ENCODE results near the gene LRRC45. TPM values are rescaled to one million over a fixed set of nuclear protein-coding genes. Genes with fewer than 3 reads are reported as not detected.

LRRC45 gene
- total RNA-seq, 1 experiment from 2014 or later = 34.3 TPM

DNA sequence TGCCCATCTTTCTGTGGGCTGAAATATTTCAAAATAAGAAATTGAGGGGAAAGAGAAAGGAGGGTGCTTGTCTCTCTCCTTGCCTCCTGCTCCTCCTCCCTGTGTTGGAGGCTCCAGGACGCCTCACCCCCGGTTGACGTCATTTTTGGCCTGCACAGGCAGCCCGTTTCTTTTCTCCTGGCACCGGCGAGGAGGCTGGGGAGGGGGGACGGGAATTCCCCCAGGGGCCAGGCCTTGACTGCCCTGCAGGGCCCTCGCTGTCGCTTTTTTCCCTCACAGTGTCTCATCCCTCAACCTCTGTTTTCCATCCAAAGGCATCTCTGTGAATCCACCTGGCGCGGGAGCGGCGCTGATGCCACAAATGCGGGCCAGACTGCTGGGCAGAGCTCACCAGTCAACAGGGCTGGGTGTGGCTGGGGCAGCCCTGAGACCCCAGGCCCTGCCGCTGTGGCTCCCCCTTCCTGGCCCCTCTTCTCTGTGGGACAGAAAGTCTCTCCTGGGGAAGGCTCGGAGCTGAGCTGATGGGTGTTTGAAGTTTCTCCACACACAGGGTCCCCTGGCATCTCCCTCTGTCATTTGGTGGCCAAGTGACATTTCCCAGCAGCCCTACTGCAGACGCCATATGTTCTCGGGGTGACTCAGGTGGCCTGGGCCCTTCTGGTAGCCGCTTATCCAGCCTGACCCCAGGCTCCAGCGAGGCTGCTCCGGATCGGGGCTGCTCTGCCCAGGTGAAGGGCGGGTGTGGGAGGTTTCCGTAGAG lies 16.5 kb upstream of the LRRC45 start:
- H3K27me3 ChIP-seq (replicated peaks; ENCODE audit: insufficient read depth, low read depth, low read length, poor library complexity) = no peaks in the 10 kb centered on the region
- no peak for DNase-seq (ENCODE audit: low spot score)
- CTCF ChIA-PET = no interaction called here
- peaks cover 9% of the 10 kb centered on the region for H3K4me1 ChIP-seq (ENCODE audit: insufficient read depth, low read length, poor library complexity, severe bottlenecking)
- intact Hi-C loops (cut with micrococcal nuclease; ENCODE audit: unreplicated experiment) = no loop called here
- POLR2A ChIA-PET (ENCODE audit: low non-redundant PET) = no interaction called here
- no peak overlapping the region for H3K4me3 ChIP-seq (ENCODE audit: low read depth, low read length, poor library complexity, severe bottlenecking)
- no peak for TF ChIP-seq EZH2 (IDR thresholded peaks at IDR 0.05; ENCODE audit: borderline replicate concordance, low read depth, low read length, poor library complexity, severe bottlenecking)
- TF ChIP-seq, protein P1, sequence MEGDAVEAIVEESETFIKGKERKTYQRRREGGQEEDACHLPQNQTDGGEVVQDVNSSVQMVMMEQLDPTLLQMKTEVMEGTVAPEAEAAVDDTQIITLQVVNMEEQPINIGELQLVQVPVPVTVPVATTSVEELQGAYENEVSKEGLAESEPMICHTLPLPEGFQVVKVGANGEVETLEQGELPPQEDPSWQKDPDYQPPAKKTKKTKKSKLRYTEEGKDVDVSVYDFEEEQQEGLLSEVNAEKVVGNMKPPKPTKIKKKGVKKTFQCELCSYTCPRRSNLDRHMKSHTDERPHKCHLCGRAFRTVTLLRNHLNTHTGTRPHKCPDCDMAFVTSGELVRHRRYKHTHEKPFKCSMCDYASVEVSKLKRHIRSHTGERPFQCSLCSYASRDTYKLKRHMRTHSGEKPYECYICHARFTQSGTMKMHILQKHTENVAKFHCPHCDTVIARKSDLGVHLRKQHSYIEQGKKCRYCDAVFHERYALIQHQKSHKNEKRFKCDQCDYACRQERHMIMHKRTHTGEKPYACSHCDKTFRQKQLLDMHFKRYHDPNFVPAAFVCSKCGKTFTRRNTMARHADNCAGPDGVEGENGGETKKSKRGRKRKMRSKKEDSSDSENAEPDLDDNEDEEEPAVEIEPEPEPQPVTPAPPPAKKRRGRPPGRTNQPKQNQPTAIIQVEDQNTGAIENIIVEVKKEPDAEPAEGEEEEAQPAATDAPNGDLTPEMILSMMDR (conservative IDR thresholded peaks at IDR 0.05; ENCODE audit: low read depth, low read length) = no peak
- no peak overlapping the region for H3K27ac ChIP-seq (ENCODE audit: low read depth, low read length, poor library complexity, severe bottlenecking)
- BruUV-seq (replicated peaks) = no TSS peak
- H3K9me3 ChIP-seq (ENCODE audit: low read depth, low read length, poor library complexity, severe bottlenecking) = no peaks in the 10 kb centered on the region
- H3K36me3 ChIP-seq (ENCODE audit: insufficient read depth, low read length, poor library complexity, severe bottlenecking) = no peaks in the 10 kb centered on the region

DNA sequence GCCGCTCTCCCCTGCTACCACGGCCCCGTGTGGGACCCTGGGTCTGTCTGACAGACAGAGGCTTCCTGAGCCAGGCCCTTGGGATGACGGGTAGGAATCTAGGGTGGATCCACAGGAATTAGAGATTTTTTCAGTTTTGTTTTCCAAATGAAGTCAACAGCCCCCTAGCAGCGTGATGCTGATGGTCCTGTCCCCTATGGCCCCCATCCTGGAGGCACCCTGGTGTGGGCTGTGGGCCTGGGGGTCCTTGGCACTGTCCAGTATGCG lies 15.9 kb upstream of the LRRC45 start:
- BruUV-seq (replicated peaks) = no TSS peak
- no peak overlapping the region for H3K27ac ChIP-seq (ENCODE audit: low read depth, low read length, poor library complexity, severe bottlenecking)
- intact Hi-C loops (cut with micrococcal nuclease; ENCODE audit: unreplicated experiment) = no loop called here
- ChIA-PET POLR2A (ENCODE audit: low non-redundant PET) (no interaction called here), CTCF (no interaction called here)
- TF ChIP-seq, protein P1 (conservative IDR thresholded peaks at IDR 0.05; ENCODE audit: low read depth, low read length) = no peak
- no peak for TF ChIP-seq EZH2 (IDR thresholded peaks at IDR 0.05; ENCODE audit: borderline replicate concordance, low read depth, low read length, poor library complexity, severe bottlenecking)
- H3K4me1 ChIP-seq (ENCODE audit: insufficient read depth, low read length, poor library complexity, severe bottlenecking) = peaks cover 9% of the 10 kb centered on the region
- DNase-seq (ENCODE audit: low spot score) = no peak
- H3K36me3 ChIP-seq (ENCODE audit: insufficient read depth, low read length, poor library complexity, severe bottlenecking) = no peaks in the 10 kb centered on the region
- H3K9me3 ChIP-seq (ENCODE audit: low read depth, low read length, poor library complexity, severe bottlenecking) = no peaks in the 10 kb centered on the region
- no peaks in the 10 kb centered on the region for H3K27me3 ChIP-seq (replicated peaks; ENCODE audit: insufficient read depth, low read depth, low read length, poor library complexity)
- H3K4me3 ChIP-seq (ENCODE audit: low read depth, low read length, poor library complexity, severe bottlenecking) = no peak overlapping the region

GRCh38 chr17:82007495-82008257 lies 15.4 kb upstream of the LRRC45 start:
- peaks cover 9% of the 10 kb centered on the region for H3K4me1 ChIP-seq (ENCODE audit: insufficient read depth, low read length, poor library complexity, severe bottlenecking)
- no TSS peak for BruUV-seq (replicated peaks)

More at GRCh38 chr17:82007495-82008257, 15.4 kb upstream of the LRRC45 start:
- no peak for TF ChIP-seq EZH2 (IDR thresholded peaks at IDR 0.05; ENCODE audit: borderline replicate concordance, low read depth, low read length, poor library complexity, severe bottlenecking)
- TF ChIP-seq, protein P1 (conservative IDR thresholded peaks at IDR 0.05; ENCODE audit: low read depth, low read length) = no peak
- H3K27me3 ChIP-seq (replicated peaks; ENCODE audit: insufficient read depth, low read depth, low read length, poor library complexity) = no peaks in the 10 kb centered on the region
- no peak overlapping the region for H3K27ac ChIP-seq (ENCODE audit: low read depth, low read length, poor library complexity, severe bottlenecking)
- no peaks in the 10 kb centered on the region for H3K9me3 ChIP-seq (ENCODE audit: low read depth, low read length, poor library complexity, severe bottlenecking)
- ChIA-PET POLR2A (ENCODE audit: low non-redundant PET) (no interaction called here), CTCF (no interaction called here)
- H3K4me3 ChIP-seq (ENCODE audit: low read depth, low read length, poor library complexity, severe bottlenecking) = no peak overlapping the region
- H3K36me3 ChIP-seq (ENCODE audit: insufficient read depth, low read length, poor library complexity, severe bottlenecking) = no peaks in the 10 kb centered on the region
- intact Hi-C loops (cut with micrococcal nuclease; ENCODE audit: unreplicated experiment) = no loop called here
- no peak for DNase-seq (ENCODE audit: low spot score)
